ENCODE results near the gene TMEM91.

Gene TMEM91

DNA sequence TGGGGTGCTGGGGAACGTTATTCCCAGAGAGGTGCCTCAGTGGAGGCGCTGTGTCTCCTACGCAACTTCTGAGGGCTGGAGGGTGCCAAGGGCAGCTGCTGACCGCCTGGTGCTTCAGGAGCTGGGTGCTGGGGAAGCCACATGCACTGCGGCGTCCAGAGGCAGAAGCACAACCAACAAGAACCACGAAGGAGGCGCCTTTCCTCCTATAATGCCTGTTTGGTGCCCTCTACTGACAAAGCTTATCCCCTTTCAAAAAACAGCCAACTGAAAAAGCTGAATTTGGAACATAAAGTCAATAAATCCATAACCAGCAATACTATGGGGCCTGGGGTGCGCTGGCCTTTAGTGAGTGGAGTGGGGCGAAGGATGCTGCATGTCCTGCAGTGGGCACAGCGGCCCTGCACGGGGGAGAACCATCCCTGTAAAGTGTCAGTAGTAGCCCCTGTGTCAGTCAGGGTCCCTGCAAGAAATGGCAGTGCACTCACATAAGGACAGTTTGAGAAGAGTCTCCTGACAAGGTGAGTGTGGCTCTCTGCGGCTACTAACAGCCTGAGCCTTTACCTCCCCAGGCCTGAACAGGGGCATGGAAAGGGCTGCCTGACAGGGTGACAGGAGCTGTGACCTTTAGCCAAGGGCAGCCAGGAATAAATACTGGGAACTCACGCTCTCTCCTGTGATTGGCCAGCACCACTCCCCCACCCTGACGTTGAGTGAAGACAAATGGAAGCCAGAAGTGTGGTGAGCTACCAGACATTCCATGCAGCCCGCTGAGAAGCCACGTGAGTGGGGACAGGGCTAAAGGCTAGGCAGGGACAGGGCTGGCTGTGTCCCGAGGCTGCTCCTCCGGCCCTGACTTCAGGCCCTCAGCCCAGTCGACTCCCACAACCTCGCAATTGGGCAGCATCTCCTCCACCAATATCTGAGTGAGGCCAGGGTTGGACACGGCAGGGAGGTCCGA lies 55.4 kb downstream of the TMEM91 start:
- no peak for DNase-seq (ENCODE audit: low read depth)

DNA sequence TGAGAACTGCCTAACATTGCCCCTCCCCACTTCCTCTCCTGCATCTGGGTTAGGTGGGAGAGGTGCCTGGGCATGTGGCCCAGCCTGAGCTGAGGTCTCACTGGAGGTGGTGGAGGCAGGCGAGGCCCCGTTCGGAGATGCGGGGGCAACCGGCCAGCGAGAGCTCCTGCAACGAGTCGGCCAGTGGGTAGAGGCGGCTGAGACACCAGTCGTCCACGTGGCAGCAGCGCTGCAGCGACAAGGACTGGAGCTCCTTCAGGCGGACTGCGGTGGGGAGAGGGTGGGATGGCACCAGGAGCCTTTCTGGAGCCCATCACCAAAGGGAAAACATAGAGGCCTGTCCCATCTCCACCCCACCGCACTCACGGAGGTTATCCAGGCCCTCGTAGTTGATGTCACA lies 56.8 kb downstream of the TMEM91 start:
- no peak for DNase-seq (ENCODE audit: low read depth)

Measured in stimulated activated CD8-positive, alpha-beta memory T cell treated with anti-CD3 and anti-CD28 coated beads, Interleukin-15, amount 100 ng/mL, for 24 hours (primary cell).